Measurements from ENCODE around the gene GPR158. TPM values are rescaled to one million over a fixed set of nuclear protein-coding genes. Genes with fewer than 3 reads are reported as not detected.
"Not testable (repeated sequence)": the region's sequence is repeated elsewhere in the genome, so short reads cannot be mapped to it uniquely, and the experiment has no call there.

Gene GPR158
- polyA plus RNA-seq, 5 donors = 0.58 to 1.1 (median 0.85) TPM

DNA sequence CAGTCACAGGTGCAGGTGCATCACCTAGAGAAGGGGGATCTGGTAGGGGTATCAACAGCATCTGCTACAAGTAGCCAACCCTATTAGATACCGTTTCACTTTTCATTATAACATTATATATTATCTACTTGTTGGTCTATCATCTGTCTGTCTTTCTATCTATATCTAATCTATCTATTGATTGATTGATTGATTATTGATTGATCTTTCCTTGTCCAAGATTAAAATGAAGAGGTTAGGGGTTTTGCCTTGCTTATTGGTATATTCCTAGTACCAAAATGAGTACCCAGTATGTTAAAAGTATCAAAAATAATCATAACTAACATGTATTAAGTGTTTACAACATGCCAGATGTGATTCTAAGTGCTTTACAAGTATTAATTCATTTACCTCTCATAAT lies 121.5 kb downstream of the GPR158 start:
- no peak for DNase-seq

GRCh38 chr10:25297466-25297865 lies 122.7 kb downstream of the GPR158 start:
- DNase-seq = no peak

DNA sequence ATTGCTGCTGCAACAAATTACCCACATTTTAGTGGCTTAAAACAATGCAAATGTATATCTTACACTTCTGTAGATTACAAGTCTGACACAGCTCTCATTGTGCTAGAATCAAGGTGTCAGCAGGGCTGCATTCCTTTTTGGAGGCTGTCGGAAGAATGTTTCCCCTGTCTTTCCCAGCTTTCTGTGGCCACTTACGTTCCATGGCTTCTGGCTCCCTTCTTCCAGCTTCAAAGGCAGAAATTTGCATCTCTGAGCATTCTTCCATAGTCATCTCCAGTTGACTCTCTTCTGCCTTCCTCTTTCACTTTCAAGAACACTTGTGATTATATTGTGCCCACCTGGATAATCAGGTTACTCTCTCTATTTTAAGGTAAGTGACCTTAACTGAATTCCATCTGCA lies 125.3 kb downstream of the GPR158 start:
- DNase-seq = no peak

DNA sequence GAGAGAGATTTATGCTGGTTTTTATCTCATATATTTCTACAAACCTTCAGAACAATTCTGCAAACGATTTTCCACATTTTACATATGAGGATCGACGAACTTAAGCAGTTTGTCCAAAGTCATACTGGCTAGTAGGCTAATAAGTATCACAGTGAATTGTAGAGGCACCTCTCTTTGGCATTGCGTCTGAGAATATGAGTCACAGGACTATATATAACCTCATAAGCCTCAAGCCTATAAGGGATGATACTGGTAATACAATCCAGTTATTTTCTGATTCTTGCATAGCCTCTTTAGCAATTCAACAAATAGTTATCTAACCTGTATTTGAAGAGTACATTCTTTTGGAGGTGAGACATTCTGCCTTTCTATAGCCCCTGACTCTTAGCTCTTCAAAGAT lies 129.8 kb downstream of the GPR158 start:
- DNase-seq = no peak

GRCh38 chr10:25306386-25306785 lies 131.6 kb downstream of the GPR158 start:
- no peak for DNase-seq

DNA sequence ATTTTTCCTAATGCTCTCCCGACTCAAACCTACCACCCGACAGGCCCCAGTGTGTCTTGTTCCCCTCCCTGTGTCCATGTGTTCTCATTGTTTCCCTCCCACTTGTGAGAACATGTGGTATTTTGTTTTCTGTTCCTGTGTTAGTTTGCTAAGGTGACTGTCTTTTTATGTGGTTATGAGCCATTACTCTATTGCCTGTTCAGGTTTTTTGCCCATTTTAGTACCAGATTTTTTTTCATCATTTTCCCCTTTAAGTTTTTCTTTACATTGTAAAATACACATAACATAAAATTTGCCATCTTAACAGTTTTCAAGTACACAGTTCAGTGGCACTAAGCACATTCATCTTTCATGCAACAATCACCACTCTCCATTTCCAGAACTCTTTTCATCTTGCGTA lies 133.5 kb downstream of the GPR158 start:
- DNase-seq = no peak

GRCh38 chr10:25317596-25318211 lies 142.9 kb downstream of the GPR158 start:
- not testable (repeated sequence) for DNase-seq

- no peak for DNase-seq
Measured at GRCh38 chr10:25327273-25327672, 152.5 kb downstream of the GPR158 start.

- DNase-seq = no peak
Measured at GRCh38 chr10:25328361-25328760, 153.6 kb downstream of the GPR158 start.

GRCh38 chr10:25329587-25329986 lies 154.8 kb downstream of the GPR158 start:
- not testable (repeated sequence) for DNase-seq

GRCh38 chr10:25334445-25334844 lies 159.6 kb downstream of the GPR158 start:
- DNase-seq = no peak

- no peak for DNase-seq
Measured at GRCh38 chr10:25336330-25336729, 161.5 kb downstream of the GPR158 start.

DNA sequence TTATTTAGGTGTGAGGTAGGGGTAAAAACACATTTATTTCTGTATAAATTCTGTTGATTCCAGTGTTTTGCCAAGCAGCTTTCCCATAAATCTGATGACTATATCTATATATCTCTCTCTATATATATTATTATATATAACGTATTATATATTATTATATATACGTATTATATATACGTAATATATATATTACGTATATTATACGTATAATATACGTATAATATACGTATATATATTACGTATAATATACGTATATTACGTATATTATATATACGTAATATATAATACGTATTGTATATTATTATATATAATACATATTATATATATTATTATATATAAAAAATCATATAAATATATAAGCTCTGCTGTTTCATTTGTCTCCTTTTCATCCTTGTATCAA lies 163.5 kb downstream of the GPR158 start:
- DNase-seq = no peak

GRCh38 chr10:25339966-25340365 lies 165.2 kb downstream of the GPR158 start:
- no peak for DNase-seq

DNA sequence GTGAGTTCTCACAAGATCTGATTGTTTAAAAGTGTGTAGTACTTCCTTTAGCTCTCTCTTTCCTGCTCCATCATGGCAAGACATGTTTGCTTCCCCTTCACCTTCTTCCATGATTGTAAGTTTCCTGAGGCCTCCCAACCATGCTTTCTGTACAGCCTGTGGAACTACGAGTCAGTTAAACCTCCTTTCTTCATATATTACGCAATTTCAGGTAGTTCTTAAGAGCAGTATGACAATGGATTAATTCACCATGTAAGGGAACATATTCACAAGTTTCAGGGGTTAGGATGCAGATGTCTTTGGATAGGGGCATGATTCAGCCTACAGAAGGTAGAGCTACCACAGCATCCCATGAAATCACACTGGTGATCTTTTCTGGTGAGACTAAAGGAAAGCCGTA lies 174.7 kb downstream of the GPR158 start:
- DNase-seq = no peak

GRCh38 chr10:25356609-25357008 lies 181.8 kb downstream of the GPR158 start:
- DNase-seq = no peak

- no peak for DNase-seq
Measured at GRCh38 chr10:25357269-25357668, 182.5 kb downstream of the GPR158 start.

DNA sequence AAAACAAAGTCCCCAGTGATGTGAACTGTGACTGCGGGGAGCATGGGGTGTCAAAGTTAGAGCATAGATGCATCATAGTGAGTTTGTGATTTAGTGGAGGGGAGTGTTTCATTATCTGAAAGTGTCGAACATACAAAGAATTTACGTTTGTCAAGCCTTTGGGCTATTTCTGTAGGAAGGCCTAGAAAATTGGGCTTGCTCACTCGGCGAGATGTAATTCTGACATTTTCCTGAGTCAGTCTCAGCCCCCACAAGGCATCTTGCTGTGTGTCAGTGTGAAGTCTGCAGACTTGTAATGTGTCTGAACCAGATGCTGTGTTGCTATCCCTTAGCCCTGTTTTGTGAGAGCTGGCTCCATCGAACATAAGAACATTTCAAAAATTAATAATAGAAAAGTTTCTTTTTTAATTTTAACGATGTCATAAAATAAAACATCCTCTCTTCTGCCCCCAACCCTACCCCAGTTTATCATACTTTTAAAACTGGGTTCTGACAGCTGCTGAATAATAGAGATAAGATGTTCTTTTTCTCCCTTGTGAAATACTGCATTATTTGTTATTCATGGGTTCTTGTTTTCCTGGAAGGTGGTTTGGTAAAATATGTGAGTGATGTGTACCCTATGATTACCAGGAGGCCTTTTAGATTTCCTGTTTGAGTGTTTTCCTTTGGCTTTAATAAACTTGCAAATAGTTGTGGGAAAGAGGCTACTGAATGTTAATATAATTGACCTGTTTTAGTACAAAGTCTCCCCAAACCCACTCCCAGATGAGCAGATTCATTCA lies 207.4 kb downstream of the GPR158 start:
- no peak for DNase-seq

- not testable (repeated sequence) for DNase-seq
Measured at GRCh38 chr10:25382901-25383300, 208.1 kb downstream of the GPR158 start.

GRCh38 chr10:25383686-25384085 lies 208.9 kb downstream of the GPR158 start:
- DNase-seq = no peak

GRCh38 chr10:25384618-25385017 lies 209.8 kb downstream of the GPR158 start:
- no peak for DNase-seq

DNA sequence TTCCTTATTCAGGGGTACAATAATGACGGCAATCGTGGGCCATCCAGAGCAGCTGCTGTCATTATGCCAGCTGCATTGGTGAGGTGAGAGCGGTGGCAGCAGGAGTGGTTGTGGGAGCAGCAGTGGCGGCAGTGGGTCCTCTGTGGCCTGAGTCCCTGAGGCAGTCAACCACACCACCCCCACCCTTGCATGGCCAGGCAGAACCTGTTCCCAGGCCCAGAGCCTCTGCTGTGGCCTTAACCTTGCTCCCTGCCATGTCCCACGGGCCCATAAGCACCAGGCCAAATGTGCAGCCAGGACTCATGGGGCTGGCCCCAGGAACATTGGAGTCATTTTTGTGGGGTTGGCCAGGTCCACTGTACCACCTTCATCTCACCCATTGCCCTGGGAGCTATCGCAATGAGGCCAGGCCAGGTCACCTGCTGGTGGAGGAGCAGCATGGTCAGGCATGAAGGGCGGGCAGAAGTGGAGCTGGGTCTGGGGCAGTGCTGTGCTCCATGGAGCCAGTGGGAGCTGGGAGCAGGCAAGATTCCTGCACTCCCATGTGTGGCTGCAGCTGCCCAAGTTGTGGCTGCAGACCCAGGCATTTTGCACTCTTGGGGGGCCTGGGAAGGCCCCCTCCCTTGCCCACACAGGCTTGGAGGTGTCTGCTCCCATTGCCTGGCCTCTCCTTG lies 213.5 kb downstream of the GPR158 start:
- DNase-seq = no peak

- no peak for DNase-seq
Measured at GRCh38 chr10:25388862-25389206, 214.0 kb downstream of the GPR158 start.

Data from right lung (tissue), 5 donors.